Measurements from ENCODE around the gene DEFB108B.
A peak's percentile ranks its signal among the peaks of the same experiment; 100 is the strongest.
"Not testable (repeated sequence)": the region's sequence is repeated elsewhere in the genome, so short reads cannot be mapped to it uniquely, and the experiment has no call there.

Gene DEFB108B

GRCh38 chr11:71813481-71814355, 19.3 kb upstream of the DEFB108B start:
- peak; percentile 87 for DNase-seq (ENCODE audit: low spot score)

GRCh38 chr11:71821539-71821938, 11.5 kb upstream of the DEFB108B start:
- not testable (repeated sequence) for DNase-seq (ENCODE audit: low spot score)

- DNase-seq (ENCODE audit: low spot score) = not testable (repeated sequence)
These were observed 3.8 kb upstream of the DEFB108B start for GRCh38 chr11:71829247-71829646.

- not testable (repeated sequence) for DNase-seq (ENCODE audit: low spot score)
These were observed 3.3 kb upstream of the DEFB108B start for GRCh38 chr11:71829686-71830085.

- not testable (repeated sequence) for DNase-seq (ENCODE audit: low spot score)
These were observed 9.7 kb downstream of the DEFB108B start for GRCh38 chr11:71842720-71843119.

- not testable (repeated sequence) for DNase-seq (ENCODE audit: low spot score)
These were observed 10.4 kb downstream of the DEFB108B start for GRCh38 chr11:71843355-71843754.

GRCh38 chr11:71843858-71844257, 10.9 kb downstream of the DEFB108B start:
- DNase-seq (ENCODE audit: low spot score) = no peak

- not testable (repeated sequence) for DNase-seq (ENCODE audit: low spot score)
These were observed 20.9 kb downstream of the DEFB108B start for GRCh38 chr11:71853895-71854294.

GRCh38 chr11:71855880-71856279, 22.9 kb downstream of the DEFB108B start:
- DNase-seq (ENCODE audit: low spot score) = not testable (repeated sequence)

- not testable (repeated sequence) for DNase-seq (ENCODE audit: low spot score)
These were observed 27.8 kb downstream of the DEFB108B start for GRCh38 chr11:71860835-71861234.

GRCh38 chr11:71863978-71864627, 31.1 kb downstream of the DEFB108B start:
- not testable (repeated sequence) for DNase-seq (ENCODE audit: low spot score)

GRCh38 chr11:71867209-71867608, 34.2 kb downstream of the DEFB108B start:
- DNase-seq (ENCODE audit: low spot score) = not testable (repeated sequence)

- not testable (repeated sequence) for DNase-seq (ENCODE audit: low spot score)
These were observed 36.9 kb downstream of the DEFB108B start for GRCh38 chr11:71869931-71870330.

GRCh38 chr11:71870661-71871060, 37.7 kb downstream of the DEFB108B start:
- DNase-seq (ENCODE audit: low spot score) = not testable (repeated sequence)

GRCh38 chr11:71876262-71876661, 43.3 kb downstream of the DEFB108B start:
- not testable (repeated sequence) for DNase-seq (ENCODE audit: low spot score)

GRCh38 chr11:71878059-71878458, 45.1 kb downstream of the DEFB108B start, which contains the start of gene DEFB131B:
TSS of gene DEFB131B (plus strand) at chr11:71878453. CDS start at chr11:71878453, 0 bp downstream.
- not testable (repeated sequence) for DNase-seq (ENCODE audit: low spot score)

GRCh38 chr11:71885806-71886205, 52.8 kb downstream of the DEFB108B start:
- DNase-seq (ENCODE audit: low spot score) = not testable (repeated sequence)
